ENCODE data around the gene RANBP17. TPM values are rescaled to one million over a fixed set of nuclear protein-coding genes. Genes with fewer than 3 reads are reported as not detected.

The RANBP17 gene
- polyA plus RNA-seq, 1 of the 3 experiments (the other 2 are of a cell fraction) = 6.0 TPM

DNA sequence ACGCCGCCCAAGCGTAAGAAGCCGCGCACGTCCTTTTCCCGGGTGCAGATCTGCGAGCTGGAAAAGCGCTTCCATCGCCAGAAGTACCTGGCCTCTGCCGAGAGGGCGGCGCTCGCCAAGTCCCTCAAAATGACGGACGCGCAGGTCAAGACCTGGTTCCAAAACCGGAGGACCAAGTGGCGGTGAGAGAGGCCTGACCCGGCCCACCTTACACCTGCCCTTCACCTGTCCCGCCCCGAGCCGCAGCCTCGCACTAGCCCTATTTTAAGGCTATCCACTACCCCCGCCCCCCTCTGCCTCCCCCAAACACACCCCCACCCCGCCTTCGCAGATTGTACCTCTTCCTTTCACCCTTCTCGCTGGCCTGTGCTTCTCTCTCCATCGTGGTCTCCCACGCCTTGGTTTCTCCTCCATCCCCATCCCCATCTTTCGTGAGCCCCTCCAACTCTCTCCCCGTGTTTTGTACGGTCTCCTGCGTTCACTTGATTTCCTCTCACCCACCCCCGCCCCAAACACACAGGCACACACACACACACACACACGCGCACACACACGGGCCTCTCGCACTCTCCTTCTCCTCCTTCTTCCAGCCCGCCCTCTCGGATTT, 448.5 kb downstream of the RANBP17 start:
- H3K4me1 ChIP-seq (ENCODE audit: control insufficient read depth in 1 of 2, insufficient read depth in 2 of 2, low read depth in 1 of 2, low read length in 1 of 2) = peaks cover 0 to 40% of the 10 kb centered on the region in 2 experiments; a peak in 2 of 4 replicates
- peak overlapping the region; percentile 78; the same call in 1 of the 2 replicates for H3K9ac ChIP-seq
- H3K9me2 ChIP-seq = no peaks in the 10 kb centered on the region
- H3F3A ChIP-seq (replicated peaks; ENCODE audit: insufficient read depth) = peaks cover 3% of the 10 kb centered on the region
- H3K27ac ChIP-seq (ENCODE audit: low read depth in 2 of 2, low read length in 1 of 2) = peak overlapping the region in 1 of 2 experiments; percentile 81; a peak in 1 of 4 replicates
- ChIA-PET CTCF (interaction anchor here (0.9 to 4.7 kb wide), 8 partner anchors 11 to 295 kb away, joined by 3 to 46 read pairs (median 4); no protein-coding TSS in a partner anchor), POLR2A (interaction anchor here (2.3 to 2.4 kb wide), 2 partner anchors 9 to 13 kb away, joined by 13 to 20 read pairs; no protein-coding TSS in a partner anchor)
- H3K9me3 ChIP-seq = no peaks in the 10 kb centered on the region
- WGBS (ENCODE audit: low lambda C conversion rate) = 88% methylated on average over 25 of the region's 41 CpGs
- H3K4me3 ChIP-seq (ENCODE audit: low read depth in 2 of 2, low read length in 1 of 2) = peak overlapping the region; percentile 86 to 87
- TF ChIP-seq, protein P1, sequence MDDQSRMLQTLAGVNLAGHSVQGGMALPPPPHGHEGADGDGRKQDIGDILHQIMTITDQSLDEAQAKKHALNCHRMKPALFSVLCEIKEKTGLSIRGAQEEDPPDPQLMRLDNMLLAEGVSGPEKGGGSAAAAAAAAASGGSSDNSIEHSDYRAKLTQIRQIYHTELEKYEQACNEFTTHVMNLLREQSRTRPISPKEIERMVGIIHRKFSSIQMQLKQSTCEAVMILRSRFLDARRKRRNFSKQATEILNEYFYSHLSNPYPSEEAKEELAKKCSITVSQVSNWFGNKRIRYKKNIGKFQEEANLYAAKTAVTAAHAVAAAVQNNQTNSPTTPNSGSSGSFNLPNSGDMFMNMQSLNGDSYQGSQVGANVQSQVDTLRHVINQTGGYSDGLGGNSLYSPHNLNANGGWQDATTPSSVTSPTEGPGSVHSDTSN (IDR thresholded peaks at IDR 0.05) = peak; percentile 20; the same call in 1 of the 2 replicates
- TF ChIP-seq MXI1 (IDR thresholded peaks at IDR 0.05; ENCODE audit: low read depth, low read length) = no peak
- H3K4me2 ChIP-seq = peak overlapping the region; percentile 98; the same call in 1 of the 2 replicates
- H3K79me2 ChIP-seq (ENCODE audit: insufficient read depth) = peaks cover 8% of the 10 kb centered on the region; the same call in 1 of the 2 replicates
- H3K27me3 ChIP-seq (ENCODE audit: insufficient read depth) = no peaks in the 10 kb centered on the region; the same call in 1 of the 2 replicates
- peak overlapping the region; percentile 86 for H2AFZ ChIP-seq (ENCODE audit: low read depth)
- no peaks in the 10 kb centered on the region for H3K36me3 ChIP-seq (replicated peaks in 1 of 2; ENCODE audit: control insufficient read depth in 1 of 2, insufficient read depth in 2 of 2, low read length in 1 of 2)
- no peaks in the 10 kb centered on the region for H4K20me1 ChIP-seq (ENCODE audit: insufficient read depth)
- no peak for DNase-seq

DNA sequence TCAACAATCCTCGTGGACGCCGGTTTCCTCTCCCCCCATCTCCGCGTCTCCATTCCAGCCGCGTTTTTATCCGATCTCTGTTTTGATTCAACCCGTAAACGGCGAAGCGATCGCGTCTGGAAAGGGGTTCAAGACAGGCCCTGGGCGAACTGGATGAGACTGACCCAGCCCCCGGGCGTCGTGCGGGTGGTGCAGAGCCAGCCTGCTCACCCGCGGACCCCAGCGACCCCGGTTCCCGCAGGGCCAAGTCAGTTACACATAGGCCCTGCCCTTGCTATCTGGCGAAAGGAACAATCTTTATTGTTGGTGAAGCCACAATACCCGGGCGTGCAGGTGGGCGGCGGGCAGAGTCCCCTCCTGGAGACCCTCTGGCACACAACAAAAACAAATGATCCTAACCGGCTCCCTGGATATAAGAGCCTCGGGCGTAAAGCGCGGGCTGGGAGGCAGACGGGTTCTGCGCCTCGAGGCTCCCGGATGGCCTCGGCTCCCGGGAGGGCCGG, 449.1 kb downstream of the RANBP17 start:
- Histone ChIP-seq H3F3A (replicated peaks; ENCODE audit: insufficient read depth) (peaks cover 2% of the 10 kb centered on the region), H3K79me2 (ENCODE audit: insufficient read depth) (peaks cover 8% of the 10 kb centered on the region; the same call in 1 of the 2 replicates), H3K27me3 (ENCODE audit: insufficient read depth) (no peaks in the 10 kb centered on the region; the same call in 1 of the 2 replicates), H4K20me1 (ENCODE audit: insufficient read depth) (no peaks in the 10 kb centered on the region), H3K9me3 (no peaks in the 10 kb centered on the region), H3K4me3 (ENCODE audit: low read depth in 2 of 2, low read length in 1 of 2) (peak overlapping the region in 1 of 2 experiments; percentile 87; a peak in 1 of 4 replicates), H3K36me3 (replicated peaks in 1 of 2; ENCODE audit: control insufficient read depth in 1 of 2, insufficient read depth in 2 of 2, low read length in 1 of 2) (no peaks in the 10 kb centered on the region), H3K27ac (ENCODE audit: low read depth in 2 of 2, low read length in 1 of 2) (no peak overlapping the region), H3K4me1 (ENCODE audit: control insufficient read depth in 1 of 2, insufficient read depth in 2 of 2, low read depth in 1 of 2, low read length in 1 of 2) (peaks cover 0 to 35% of the 10 kb centered on the region in 2 experiments; a peak in 1 of 4 replicates), H2AFZ (ENCODE audit: low read depth) (no peak overlapping the region), H3K4me2 (no peak overlapping the region), H3K9ac (no peak overlapping the region), H3K9me2 (no peaks in the 10 kb centered on the region)
- TF ChIP-seq YY1 (IDR thresholded peaks at IDR 0.05; ENCODE audit: low read depth) (no peak), GABPA (IDR thresholded peaks at IDR 0.05; ENCODE audit: low read depth) (no peak), FOXJ3 (CRISPR knock-in tag; IDR thresholded peaks at IDR 0.05) (no peak)
- TF ChIP-seq, protein P2, sequence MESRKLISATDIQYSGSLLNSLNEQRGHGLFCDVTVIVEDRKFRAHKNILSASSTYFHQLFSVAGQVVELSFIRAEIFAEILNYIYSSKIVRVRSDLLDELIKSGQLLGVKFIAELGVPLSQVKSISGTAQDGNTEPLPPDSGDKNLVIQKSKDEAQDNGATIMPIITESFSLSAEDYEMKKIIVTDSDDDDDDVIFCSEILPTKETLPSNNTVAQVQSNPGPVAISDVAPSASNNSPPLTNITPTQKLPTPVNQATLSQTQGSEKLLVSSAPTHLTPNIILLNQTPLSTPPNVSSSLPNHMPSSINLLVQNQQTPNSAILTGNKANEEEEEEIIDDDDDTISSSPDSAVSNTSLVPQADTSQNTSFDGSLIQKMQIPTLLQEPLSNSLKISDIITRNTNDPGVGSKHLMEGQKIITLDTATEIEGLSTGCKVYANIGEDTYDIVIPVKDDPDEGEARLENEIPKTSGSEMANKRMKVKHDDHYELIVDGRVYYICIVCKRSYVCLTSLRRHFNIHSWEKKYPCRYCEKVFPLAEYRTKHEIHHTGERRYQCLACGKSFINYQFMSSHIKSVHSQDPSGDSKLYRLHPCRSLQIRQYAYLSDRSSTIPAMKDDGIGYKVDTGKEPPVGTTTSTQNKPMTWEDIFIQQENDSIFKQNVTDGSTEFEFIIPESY (IDR thresholded peaks at IDR 0.05; ENCODE audit: borderline replicate concordance, low read depth) = no peak
- ChIA-PET CTCF (no interaction called here), POLR2A (no interaction called here)
- WGBS (ENCODE audit: low lambda C conversion rate) = 90% methylated on average over 36 of the region's 41 CpGs
- no peak for DNase-seq

All from SK-N-SH (cell line).